Spinal cord (tissue), 10 donors: ENCODE data around the gene NPAS3. TPM values are rescaled to one million over a fixed set of nuclear protein-coding genes. Genes with fewer than 3 reads are reported as not detected.

Experiments
- DNase-seq, 6 donors: peaks; one replicate each; pipeline versions ENCODE4 v3.0.0 to v3.0.0-alpha.2; 2013 to 2015; ENCODE audit warnings: low spot score in 6 of 6, low read depth in 4 of 6
- H3K27ac ChIP-seq: one replicate; pipeline ENCODE4 v1.5.1; 2013; ENCODE audit warnings: low read depth, low read length, control low read depth
- H3K27me3 ChIP-seq: one replicate; pipeline ENCODE4 v1.6.1; 2013; ENCODE audit warnings: low read length; ENCODE audit not compliant: control insufficient read depth, insufficient read depth
- H3K36me3 ChIP-seq: one replicate; pipeline ENCODE4 v1.6.1; 2013; ENCODE audit warnings: low read length; ENCODE audit not compliant: control insufficient read depth, insufficient read depth
- H3K4me1 ChIP-seq: one replicate; pipeline ENCODE4 v1.6.1; 2013; ENCODE audit warnings: low read length; ENCODE audit not compliant: control insufficient read depth, insufficient read depth
- H3K4me3 ChIP-seq: one replicate; pipeline ENCODE4 v1.5.1; 2013; ENCODE audit warnings: low read depth, low read length, control low read depth
- H3K9me3 ChIP-seq: one replicate; pipeline ENCODE4 v1.6.1; 2013; ENCODE audit warnings: low read length; ENCODE audit not compliant: control insufficient read depth, insufficient read depth
- WGBS: methylation state at CpG from one replicate; pipeline ENCODE4 v1.1.5; 2013; ENCODE audit warnings: missing lambda C conversion rate; ENCODE audit not compliant: insufficient coverage; 5-methylcytosine and 5-hydroxymethylcytosine counted together
- polyA plus RNA-seq, 2 donors: library from polyadenylated mRNA; unstranded; fragments of 120-200 nt; gene quantifications; one replicate each; pipeline ENCODE4 v1.2.1, GENCODE V29; 2013; ENCODE audit not compliant: insufficient read length in 2 of 2
- total RNA-seq, 2 donors: library from RNA; depleted of rRNA in 1 of 2; stranded (reverse); fragments of 120-200 nt in 1 of 2; fragments of >200 nt in 1 of 2; gene quantifications; one replicate each; pipeline versions ENCODE4 v1.2.3 to v1.2.4, GENCODE V29; 2013 to 2014
- donor health status: healthy.

The NPAS3 gene
- total and polyA plus RNA-seq, 4 donors = 23.2 to 77.3 (median 50.8) TPM

DNA sequence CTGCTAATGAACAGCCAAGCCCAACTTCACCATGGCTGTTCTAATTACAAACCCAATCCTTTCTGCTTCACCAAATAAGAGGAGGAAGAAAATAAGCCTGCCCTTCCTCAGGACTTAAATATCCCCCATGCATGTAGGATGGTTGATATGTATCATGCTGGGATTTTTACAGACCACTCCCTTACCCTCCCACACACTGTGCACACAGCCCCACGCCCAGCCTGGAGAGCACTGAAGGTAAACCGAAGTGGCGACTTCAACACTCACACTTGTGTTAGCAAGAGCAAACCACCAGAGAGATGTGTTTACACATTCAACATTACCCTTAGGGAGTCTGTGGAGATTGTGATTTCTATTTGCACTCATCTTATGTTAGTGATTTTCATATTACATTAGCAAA is 771.0 kb downstream of the NPAS3 start:
- H3K4me3 ChIP-seq = no peak overlapping the region
- H3K4me1 ChIP-seq = peaks cover 10% of the 10 kb centered on the region
- no peak for DNase-seq
- peak overlapping the region; percentile 22 for H3K27ac ChIP-seq
- WGBS = no CpG with 5 or more reads among the region's 3 CpGs
- H3K36me3 ChIP-seq = no peaks in the 10 kb centered on the region
- no peaks in the 10 kb centered on the region for H3K27me3 ChIP-seq
- H3K9me3 ChIP-seq = no peaks in the 10 kb centered on the region

DNA sequence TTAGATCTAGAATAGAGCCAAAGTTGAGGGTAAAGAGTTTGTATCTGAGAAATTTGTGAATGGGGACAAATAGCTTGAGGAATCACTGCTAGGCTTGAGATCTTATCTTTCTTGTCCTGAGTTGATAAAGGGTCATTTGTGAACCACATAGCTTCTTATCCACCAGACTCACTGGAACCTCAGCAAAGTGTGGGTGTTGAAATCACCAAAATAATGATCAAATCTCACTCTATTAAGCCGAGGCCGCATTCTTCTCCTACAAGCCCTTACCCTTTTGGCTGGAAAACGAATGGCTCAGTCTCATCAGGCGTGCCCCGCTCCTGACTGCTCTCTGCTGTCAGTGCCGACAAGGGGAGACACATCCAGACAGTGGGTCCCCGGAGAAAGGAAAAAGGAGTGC is 771.6 kb downstream of the NPAS3 start:
- no peak for DNase-seq
- Histone ChIP-seq H3K36me3 (no peaks in the 10 kb centered on the region), H3K9me3 (no peaks in the 10 kb centered on the region), H3K4me1 (peaks cover 10% of the 10 kb centered on the region), H3K27me3 (no peaks in the 10 kb centered on the region), H3K27ac (peak overlapping the region; percentile 77), H3K4me3 (no peak overlapping the region)
- 40% methylated on average over 4 of the region's 7 CpGs for WGBS

DNA sequence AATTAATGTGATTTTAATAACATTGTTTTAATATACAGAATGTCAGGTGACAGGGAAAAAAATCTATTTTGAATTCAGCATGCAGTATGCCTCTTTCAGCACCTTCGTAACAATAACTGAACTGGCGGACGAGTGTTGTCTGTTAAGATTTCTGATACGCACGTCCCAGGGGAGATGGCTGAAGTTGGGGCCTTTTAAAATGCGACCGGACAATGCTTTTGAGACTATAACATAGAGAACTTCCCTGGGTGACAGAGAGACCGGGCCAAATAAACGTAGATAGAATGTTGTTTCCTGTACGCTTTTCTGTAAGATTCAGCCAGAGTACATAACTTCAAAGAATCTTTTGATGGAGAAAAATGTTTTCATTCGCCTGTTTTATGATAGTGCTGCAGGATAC is 772.5 kb downstream of the NPAS3 start:
- 36% methylated on average over 5 of the region's 11 CpGs for WGBS
- H3K36me3 ChIP-seq = no peaks in the 10 kb centered on the region
- H3K9me3 ChIP-seq = no peaks in the 10 kb centered on the region
- DNase-seq = no peak
- no peak overlapping the region for H3K4me3 ChIP-seq
- peak overlapping the region; percentile 77 for H3K27ac ChIP-seq
- H3K27me3 ChIP-seq = no peaks in the 10 kb centered on the region
- peaks cover 10% of the 10 kb centered on the region for H3K4me1 ChIP-seq

DNA sequence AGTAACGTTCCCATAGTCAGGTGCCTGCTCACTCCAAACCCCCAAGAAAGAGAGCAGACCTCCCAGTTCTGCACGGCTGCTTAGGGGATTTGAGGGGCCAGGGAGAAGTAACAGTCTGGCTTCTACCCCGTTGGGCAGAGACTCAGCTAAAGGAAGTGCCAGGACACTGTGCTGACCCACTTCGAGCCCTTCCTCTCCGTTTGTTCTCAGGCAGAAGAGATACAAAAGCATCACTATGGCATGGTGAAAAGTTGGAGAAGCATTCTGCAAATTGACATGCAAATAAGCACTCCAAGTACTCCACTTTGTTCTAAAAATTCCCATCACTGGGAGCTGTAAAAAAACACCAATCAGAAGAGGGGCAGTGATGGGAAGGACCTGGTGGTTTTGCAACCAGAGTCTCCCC is 773.1 kb downstream of the NPAS3 start:
- no peaks in the 10 kb centered on the region for H3K9me3 ChIP-seq
- H3K27me3 ChIP-seq = no peaks in the 10 kb centered on the region
- peak; percentile 50 to 90 (median 69) for DNase-seq
- peaks cover 10% of the 10 kb centered on the region for H3K4me1 ChIP-seq
- no peaks in the 10 kb centered on the region for H3K36me3 ChIP-seq
- WGBS = 23% methylated on average over 2 of the region's 5 CpGs
- H3K4me3 ChIP-seq = no peak overlapping the region
- H3K27ac ChIP-seq = peak overlapping the region; percentile 77

DNA sequence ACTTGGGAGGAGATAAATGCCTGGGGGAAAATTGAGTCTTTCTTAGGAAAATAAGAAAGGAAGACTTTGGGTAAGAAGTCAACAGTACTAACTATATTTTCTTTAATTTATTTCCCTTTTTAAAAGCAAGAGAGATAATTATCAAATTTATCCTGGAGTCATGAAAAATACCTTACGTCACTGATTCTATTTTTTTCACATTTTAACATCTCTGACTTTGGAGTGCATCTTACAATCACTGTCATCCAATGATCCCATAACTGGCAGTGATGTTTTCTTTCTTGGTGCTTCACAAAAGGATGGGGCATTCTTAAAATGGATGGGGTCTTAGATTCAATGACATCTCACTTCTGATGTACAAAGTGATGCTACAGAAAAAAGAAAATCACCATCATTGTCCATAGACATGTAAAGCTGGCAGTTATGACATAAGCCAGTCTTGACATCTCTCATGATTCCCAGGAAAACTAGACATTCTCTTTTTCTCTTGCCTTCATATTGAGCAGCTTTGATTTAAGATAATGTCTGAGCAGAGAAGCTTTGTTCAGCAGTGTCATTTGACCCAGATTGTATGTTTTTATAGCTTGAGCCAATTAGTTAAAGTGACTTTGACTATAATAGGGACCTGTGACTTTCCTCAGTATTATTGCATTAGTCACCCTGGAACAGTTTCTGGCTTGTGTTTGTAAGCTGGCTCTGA is 776.0 kb downstream of the NPAS3 start:
- Histone ChIP-seq H3K9me3 (no peaks in the 10 kb centered on the region), H3K4me1 (peaks cover 3% of the 10 kb centered on the region), H3K4me3 (no peak overlapping the region), H3K36me3 (no peaks in the 10 kb centered on the region), H3K27me3 (no peaks in the 10 kb centered on the region), H3K27ac (no peak overlapping the region)
- WGBS = no CpG with 5 or more reads among the region's 1 CpG
- no peak for DNase-seq

DNA sequence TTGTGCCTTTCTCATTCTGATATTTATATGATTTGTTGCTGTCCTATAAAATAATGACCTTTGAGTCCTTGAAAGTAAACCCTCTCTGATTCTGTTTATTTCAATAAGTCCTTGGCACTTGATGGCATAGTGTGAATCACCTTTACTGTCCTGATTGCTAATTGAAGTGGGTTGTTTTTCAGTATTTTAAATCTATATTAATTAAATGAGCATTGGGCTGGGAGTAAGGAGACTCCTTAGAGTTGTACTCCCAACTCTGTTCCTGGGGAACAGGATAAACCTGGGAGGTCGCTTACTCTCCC is 776.5 kb downstream of the NPAS3 start:
- no peak overlapping the region for H3K4me3 ChIP-seq
- peaks cover 3% of the 10 kb centered on the region for H3K4me1 ChIP-seq
- no peak for DNase-seq
- no peak overlapping the region for H3K27ac ChIP-seq
- H3K36me3 ChIP-seq = no peaks in the 10 kb centered on the region
- 100% methylated on average over 1 of the region's 1 CpG for WGBS
- H3K27me3 ChIP-seq = no peaks in the 10 kb centered on the region
- no peaks in the 10 kb centered on the region for H3K9me3 ChIP-seq

DNA sequence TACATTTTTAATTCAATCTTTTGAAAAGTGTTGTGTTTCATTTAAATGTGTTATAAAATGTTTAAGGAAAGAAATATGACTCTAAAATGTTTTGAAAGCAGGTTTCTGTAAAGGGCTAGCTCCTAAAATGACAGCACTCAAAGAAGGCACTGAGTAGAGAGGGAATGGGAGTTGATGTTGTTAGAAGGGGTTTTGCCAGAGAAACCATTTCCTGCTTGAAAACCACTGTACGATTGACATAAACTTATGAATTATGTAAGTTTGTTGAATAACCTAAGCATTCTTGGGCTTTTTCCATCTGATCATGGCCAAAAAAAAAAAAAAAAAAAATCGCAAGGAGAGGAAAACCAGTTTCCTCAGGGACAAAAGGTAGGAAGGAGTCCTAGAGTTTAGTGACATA is 778.2 kb downstream of the NPAS3 start:
- Histone ChIP-seq H3K36me3 (no peaks in the 10 kb centered on the region), H3K4me3 (no peak overlapping the region), H3K27ac (no peak overlapping the region), H3K9me3 (no peaks in the 10 kb centered on the region), H3K27me3 (no peaks in the 10 kb centered on the region), H3K4me1 (no peaks in the 10 kb centered on the region)
- WGBS = no CpG with 5 or more reads among the region's 2 CpGs
- no peak for DNase-seq

DNA sequence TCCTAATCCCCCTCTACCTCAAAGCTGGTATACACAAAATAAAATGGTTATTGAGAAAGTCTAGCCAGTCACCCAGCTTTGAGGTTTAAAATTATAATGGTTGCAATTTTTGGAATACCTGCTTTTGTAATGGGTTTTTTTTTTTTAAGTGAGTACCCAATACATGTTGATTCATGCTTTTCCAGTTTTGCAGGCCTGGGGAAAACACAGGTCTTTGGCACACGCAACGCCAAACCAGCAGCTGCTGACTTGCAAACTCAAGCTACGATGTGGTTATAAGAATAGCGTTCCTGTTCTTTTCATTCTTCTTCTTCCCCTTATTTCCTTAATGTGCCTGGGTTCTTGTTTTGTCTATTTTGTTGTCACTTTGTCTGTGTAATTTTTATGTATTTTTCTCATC is 779.2 kb downstream of the NPAS3 start:
- no peaks in the 10 kb centered on the region for H3K36me3 ChIP-seq
- WGBS = no CpG with 5 or more reads among the region's 4 CpGs

DNA sequence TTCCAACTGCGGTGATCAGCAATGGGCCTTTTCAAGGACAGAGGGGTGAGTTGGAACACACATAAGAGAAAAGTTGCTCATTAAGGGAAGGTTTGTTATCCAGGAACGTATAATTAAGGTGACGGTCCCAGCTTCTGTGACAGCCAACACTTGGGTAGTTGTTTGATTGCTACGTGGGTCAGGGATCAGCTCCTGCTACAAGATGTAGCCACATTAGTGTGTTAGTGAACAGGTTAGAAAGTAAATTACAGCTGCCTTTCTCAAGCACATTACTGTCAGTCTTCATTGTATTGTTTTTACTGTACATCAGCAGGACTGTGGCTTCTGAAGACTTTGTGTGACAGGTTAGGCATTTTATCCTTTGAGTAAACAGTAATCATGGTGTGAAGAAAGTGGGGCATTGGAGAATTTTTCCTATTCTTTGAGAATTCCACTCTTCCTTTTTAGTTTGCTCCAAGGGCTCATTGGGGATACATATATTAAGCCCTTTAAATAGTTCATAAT is 781.7 kb downstream of the NPAS3 start:
- no peak overlapping the region for H3K27ac ChIP-seq

More for the DNA sequence above, 779.2 kb downstream of the NPAS3 start:
- Histone ChIP-seq H3K4me3 (no peak overlapping the region), H3K27ac (no peak overlapping the region), H3K9me3 (no peaks in the 10 kb centered on the region), H3K4me1 (no peaks in the 10 kb centered on the region), H3K27me3 (no peaks in the 10 kb centered on the region)
- no peak for DNase-seq

DNA sequence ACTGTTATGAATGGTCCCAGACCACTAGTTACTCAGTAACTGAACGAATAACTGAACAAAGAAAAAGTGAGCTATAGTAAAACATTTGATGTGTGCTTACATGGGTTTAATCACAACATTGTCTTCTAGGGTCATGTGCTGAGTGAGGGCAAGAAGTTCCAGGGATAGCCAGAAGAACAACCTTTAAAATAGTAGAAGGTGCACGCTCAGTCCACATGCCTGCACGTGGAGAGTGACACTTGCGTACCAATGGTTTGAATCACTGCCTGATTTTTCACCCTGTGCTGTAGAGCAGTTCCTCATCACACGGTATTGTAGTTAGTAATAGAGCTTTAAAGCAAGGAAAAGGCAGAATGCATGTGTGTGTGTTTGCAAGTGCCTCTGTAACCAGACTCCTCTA is 788.0 kb downstream of the NPAS3 start:
- Histone ChIP-seq H3K36me3 (no peaks in the 10 kb centered on the region), H3K4me3 (no peak overlapping the region), H3K4me1 (no peaks in the 10 kb centered on the region), H3K27me3 (no peaks in the 10 kb centered on the region), H3K9me3 (no peaks in the 10 kb centered on the region), H3K27ac (no peak overlapping the region)
- WGBS = 92% methylated on average over 3 of the region's 5 CpGs
- DNase-seq = no peak

More for the DNA sequence above, 781.7 kb downstream of the NPAS3 start:
- 47% methylated on average over 4 of the region's 4 CpGs for WGBS
- H3K9me3 ChIP-seq = no peaks in the 10 kb centered on the region
- H3K36me3 ChIP-seq = no peaks in the 10 kb centered on the region
- no peak overlapping the region for H3K4me3 ChIP-seq
- no peak for DNase-seq
- no peaks in the 10 kb centered on the region for H3K27me3 ChIP-seq
- no peaks in the 10 kb centered on the region for H3K4me1 ChIP-seq
